GM12878 (cell line): ENCODE results near the gene CCDC138. TPM values are rescaled to one million over a fixed set of nuclear protein-coding genes. Genes with fewer than 3 reads are reported as not detected.

ENCODE experiments used
- ATAC-seq: fragments of 200-7000 bp; cut with Tn5 transposase; 3 replicates; pipeline ENCODE4 v1.9.1; 2020; ENCODE audit warnings: mild to moderate bottlenecking, moderate library complexity
- BruUV-seq: library from RNA; stranded (reverse); fragments of 400-500 nt; replicated peaks from 2 replicates; lab custom pipeline; 2021; lab: Mats Ljungman, UMichigan
- CTCF ChIA-PET: fragments of 300-600 bp; sonication (Branson Sonifier 250); formaldehyde crosslinking; extraction: SDS; loops from one replicate; lab custom pipeline; 2021; ENCODE audit warnings: inconsistent platforms; lab: Yijun Ruan, JAX
- POLR2A ChIA-PET: fragments of 350-600 bp; formaldehyde crosslinking; extraction: SDS; loops from one replicate; lab custom pipeline; 2021; ENCODE audit warnings: inconsistent platforms; lab: Charles Lee
- RAD21 ChIA-PET: fragments of 300-600 bp; sonication (Branson Sonifier 250); formaldehyde crosslinking; loops from one replicate; lab custom pipeline; 2023; ENCODE audit warnings: antibody characterized with exemption; ENCODE audit not compliant: unreplicated experiment; lab: Charles Lee
- SMC1A ChIA-PET: fragments of 300-600 bp; sonication (Branson Sonifier 250); formaldehyde crosslinking; loops from one replicate; lab custom pipeline; 2023; ENCODE audit not compliant: unreplicated experiment, uncharacterized antibody; lab: Charles Lee
- DNase-seq: peaks from one replicate; pipeline ENCODE4 v3.0.0-alpha.2; 2011; ENCODE audit warnings: low read depth, low spot score
- FAIRE-seq: peaks from 3 replicates; lab custom pipeline; 2011; peaks lifted over from hg19 to GRCh38; lab: Jason Lieb, UNC
- H2AFZ ChIP-seq: 2 replicates; pipeline ENCODE4 v1.6.0; 2011; ENCODE audit warnings: low read depth, low read length, control low read depth; ENCODE audit not compliant: control insufficient read depth
- H3K27ac ChIP-seq: 2 replicates; pipeline ENCODE4 v1.5.1; 2011; ENCODE audit warnings: control low read depth; ENCODE audit not compliant: control insufficient read depth, insufficient read depth
- H3K27me3 ChIP-seq, 2 experiments: replicated peaks in 1 of 2; 2 replicates each; pipeline versions ENCODE4 v1.6.0 to v1.6.1; 2011; ENCODE audit warnings: low read length in 1 of 2; ENCODE audit not compliant: control insufficient read depth in 2 of 2, insufficient read depth in 2 of 2
- H3K36me3 ChIP-seq, 2 experiments: 2 replicates each; pipeline ENCODE4 v1.5.1; 2011; ENCODE audit warnings: low read length in 1 of 2; ENCODE audit not compliant: control insufficient read depth in 2 of 2, insufficient read depth in 2 of 2
- H3K4me1 ChIP-seq: 2 replicates; pipeline ENCODE4 v1.6.1; 2011; ENCODE audit warnings: mild to moderate bottlenecking, low read length, moderate library complexity, mixed read lengths; ENCODE audit not compliant: control insufficient read depth, insufficient read depth
- H3K4me2 ChIP-seq: 2 replicates; pipeline ENCODE4 v1.6.0; 2011; ENCODE audit warnings: control low read depth; ENCODE audit not compliant: control insufficient read depth, insufficient read depth
- H3K4me3 ChIP-seq: fragments of 200-600 bp; sonication (generic); 2 replicates; pipeline ENCODE4 v1.5.1; 2016
- H3K79me2 ChIP-seq: 2 replicates; pipeline ENCODE4 v1.6.0; 2011; ENCODE audit warnings: low read length; ENCODE audit not compliant: control insufficient read depth, insufficient read depth
- H3K9ac ChIP-seq: 2 replicates; pipeline ENCODE4 v1.8.0; 2011; ENCODE audit warnings: low read length, control low read depth, mixed read lengths; ENCODE audit not compliant: control insufficient read depth, insufficient read depth
- H3K9me3 ChIP-seq: replicated peaks from 3 replicates; pipeline ENCODE4 v1.5.1; 2011; ENCODE audit warnings: mild to moderate bottlenecking, low read length; ENCODE audit not compliant: control insufficient read depth, insufficient read depth
- H4K20me1 ChIP-seq: 2 replicates; pipeline ENCODE4 v1.6.0; 2011; ENCODE audit not compliant: control insufficient read depth, insufficient read depth
- BHLHE40 ChIP-seq, 2 experiments: fragments of 450-650 bp in 1 of 2; IDR thresholded peaks; 2 replicates each; pipeline ENCODE4 v1.6.1; 2011 to 2017; ENCODE audit warnings: low read depth in 2 of 2, borderline replicate concordance in 1 of 2, improper control_type of control experiment in 1 of 2, low read length in 1 of 2, mild to moderate bottlenecking in 1 of 2
- FOS ChIP-seq: IDR thresholded peaks from 3 replicates; pipeline ENCODE4 v1.6.1; 2011; ENCODE audit warnings: borderline replicate concordance; ENCODE audit not compliant: insufficient read length; ENCODE audit errors: extremely low read depth
- HDGF ChIP-seq: fragments of 450-650 bp; IDR thresholded peaks from 2 replicates; pipeline ENCODE4 v1.6.1; 2016; ENCODE audit warnings: antibody characterized with exemption
- MXI1 ChIP-seq: fragments of 150-350 bp; IDR thresholded peaks from 2 replicates; pipeline ENCODE4 v1.6.1; 2011; ENCODE audit warnings: low read depth, mild to moderate bottlenecking, inconsistent platforms, low read length, improper control_type of control experiment
- MYC ChIP-seq: IDR thresholded peaks from 2 replicates; pipeline ENCODE4 v1.6.1; 2011; ENCODE audit warnings: mild to moderate bottlenecking, low read length, moderate library complexity, inconsistent platforms; ENCODE audit not compliant: insufficient read depth, insufficient replicate concordance, insufficient read length, severe bottlenecking
- NFYA ChIP-seq: IDR thresholded peaks from 2 replicates; pipeline ENCODE4 v1.6.1; 2011; ENCODE audit warnings: low read depth, mild to moderate bottlenecking, low read length, improper control_type of control experiment, borderline replicate concordance
- SP1 ChIP-seq: IDR thresholded peaks from one replicate; pipeline ENCODE4 v1.6.1; 2011; ENCODE audit warnings: low read depth, low read length
- SPI1 ChIP-seq: IDR thresholded peaks from 2 replicates; pipeline ENCODE4 v1.6.1; 2011; ENCODE audit warnings: low read depth, mild to moderate bottlenecking, low read length, moderate library complexity, borderline replicate concordance; ENCODE audit not compliant: insufficient read depth
- TBL1XR1 ChIP-seq: IDR thresholded peaks from 2 replicates; pipeline ENCODE4 v1.6.1; 2012; ENCODE audit warnings: low read depth, low read length, improper control_type of control experiment
- WRNIP1 ChIP-seq: IDR thresholded peaks from 2 replicates; pipeline ENCODE4 v1.6.1; 2011; ENCODE audit warnings: low read depth, low read length, improper control_type of control experiment, borderline replicate concordance
- WGBS: methylation state at CpG from one replicate; pipeline ENCODE4 v1.1.6; 2016; ENCODE audit warnings: low lambda C conversion rate; ENCODE audit not compliant: insufficient replicate concordance, insufficient coverage; ENCODE audit errors: missing lambda C conversion rate; 5-methylcytosine and 5-hydroxymethylcytosine counted together
- in situ Hi-C: fragments of 300-500 bp; cut with MboI; formaldehyde crosslinking; loops from 9 replicates; pipeline ENCODE4 v1.14.3; 2018; ENCODE audit warnings: mixed read lengths
- intact Hi-C: fragments of 100-400 bp; cut with micrococcal nuclease; formaldehyde crosslinking; loops from one replicate; pipeline ENCODE4 v1.14.2; 2022; ENCODE audit not compliant: unreplicated experiment
- polyA plus RNA-seq, 11 experiments: library from polyadenylated mRNA; depleted of rRNA in 4 of 11; unstranded in 6 of 11; stranded (reverse) in 5 of 11; fragments of >200 nt; fragmentation: Nextera tagmentation in 4 of 11; fragmentation: Illumina TruSeq in 1 of 11; extraction: Ambion mirVana in 4 of 11; extraction: Trizol in 1 of 11; gene quantifications; 1 replicate in 1 of 11; 2 replicates in 10 of 11; pipeline versions ENCODE4 v1.2.1 to v1.2.3, GENCODE V29; 2011 to 2016; ENCODE audit warnings: inconsistent platforms in 2 of 11, missing spikeins in 2 of 11, low read depth in 1 of 11
- total RNA-seq, 4 experiments: library from RNA; depleted of rRNA in 3 of 4; stranded (reverse); fragments of >200 nt in 3 of 4; fragmentation: Illumina TruSeq in 1 of 4; extraction: Trizol in 1 of 4; gene quantifications; 2 replicates each; pipeline versions ENCODE4 v1.2.1 to v1.2.3, GENCODE V29; 2013 to 2021

Gene CCDC138
- total and polyA plus RNA-seq, 10 of the 15 experiments (the other 5 are each of a cell fraction or from before 2014, with no cell fraction given) = 7.9 to 19.4 (median 13.0) TPM

GRCh38 chr2:108923736-108924579, 137.4 kb downstream of the CCDC138 start:
- no peak overlapping the region for H3K27ac ChIP-seq
- H3K79me2 ChIP-seq = no peaks in the 10 kb centered on the region
- ChIA-PET RAD21 (interaction anchor here (0.8 kb wide), 1 partner anchor 601 kb away, joined by 3 read pairs; no protein-coding TSS in a partner anchor), POLR2A (no interaction called here), CTCF (interaction anchor here (1.0 kb wide), 1 partner anchor 69 kb away, joined by 3 read pairs; no protein-coding TSS in a partner anchor), SMC1A (no interaction called here)
- in situ Hi-C loops (no loop called here), intact Hi-C loops (no loop called here)
- no peak for TF ChIP-seq MYC
- no peak for TF ChIP-seq WRNIP1
- TF ChIP-seq FOS = no peak
- TF ChIP-seq MXI1 = no peak
- TF ChIP-seq HDGF = no peak
- TF ChIP-seq NFYA = no peak
- TF ChIP-seq SPI1 = no peak
- TF ChIP-seq TBL1XR1 = no peak
- TF ChIP-seq BHLHE40 (IDR thresholded peaks at IDR 0.05; ENCODE audit: borderline replicate concordance in 1 of 2, low read depth in 2 of 2, low read length in 1 of 2) = no peak
- TF ChIP-seq SP1 = no peak
- 47% methylated on average over 13 of the region's 13 CpGs for WGBS
- H3K4me2 ChIP-seq = no peak overlapping the region
- H3K9me3 ChIP-seq = no peaks in the 10 kb centered on the region
- H3K36me3 ChIP-seq = no peaks in the 10 kb centered on the region
- DNase-seq (no peak), FAIRE-seq (no peak), ATAC-seq (no peak)
- no peak overlapping the region for H3K4me3 ChIP-seq
- H3K4me1 ChIP-seq = no peaks in the 10 kb centered on the region
- H3K9ac ChIP-seq = no peak overlapping the region
- BruUV-seq = no TSS peak
- no peaks in the 10 kb centered on the region for H4K20me1 ChIP-seq
- H2AFZ ChIP-seq = no peak overlapping the region
- peaks cover 0 to 3% of the 10 kb centered on the region in 2 experiments; a peak in 2 of 4 replicates for H3K27me3 ChIP-seq
